ENCODE results near the gene SRPRB.

GRCh38 chr3:133812872-133813271, 7.3 kb downstream of the SRPRB start:
- TF ChIP-seq POLR2A (IDR thresholded peaks at IDR 0.05; ENCODE audit: low read depth, low read length) (no peak), FOS (IDR thresholded peaks at IDR 0.05; ENCODE audit: borderline replicate concordance, insufficient read depth, low read length) (no peak), POLR2AphosphoS5 (IDR thresholded peaks at IDR 0.05; ENCODE audit: insufficient read depth, low read depth, low read length) (no peak), CTCF (IDR thresholded peaks at IDR 0.05; ENCODE audit: extremely low read depth in 1 of 2, insufficient read depth in 1 of 2, low read depth in 1 of 2, low read length in 2 of 2) (no peak), EZH2 (IDR thresholded peaks at IDR 0.05; ENCODE audit: borderline replicate concordance, low read depth, low read length, severe bottlenecking) (no peak)
